Inferior parietal cortex (tissue), 1 donor: Measurements from ENCODE around the gene IGSF10.

Source experiments
- DNase-seq: peaks from one replicate; pipeline ENCODE4 v3.0.0-alpha.2; 2016; ENCODE audit errors: extremely low spot score

IGSF10 gene

DNA sequence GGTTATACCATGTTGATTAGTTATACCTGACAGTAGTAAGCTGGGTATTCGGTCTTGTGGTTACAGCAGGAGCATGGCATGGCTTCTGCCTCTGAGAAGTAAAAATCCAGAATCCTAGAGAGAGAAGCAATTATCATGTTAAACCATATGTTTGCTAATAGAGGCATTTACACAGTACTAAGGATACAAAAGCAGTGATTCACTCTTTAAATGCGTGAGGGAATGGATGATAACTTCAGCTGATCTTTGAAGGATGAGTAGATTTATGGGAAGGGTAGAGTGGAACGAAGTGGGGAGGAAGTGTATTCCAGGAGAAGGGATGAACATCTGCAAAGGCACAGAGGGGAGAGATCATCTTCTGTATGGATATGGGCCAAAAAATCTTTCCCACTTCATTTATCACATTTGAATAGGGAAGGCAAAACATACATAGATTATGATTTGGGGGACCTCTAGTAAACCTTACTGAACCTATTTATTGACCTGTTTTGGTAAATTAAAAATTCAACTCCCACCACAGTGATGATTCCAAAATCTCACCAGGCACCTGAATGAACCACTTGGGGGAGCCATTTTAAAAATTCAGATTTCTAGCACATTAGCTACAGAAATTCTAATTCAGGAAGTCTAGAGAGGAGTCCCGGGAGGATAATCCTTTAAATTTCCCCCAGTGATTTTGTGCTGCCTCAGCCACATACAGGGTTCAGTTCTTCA, 35.1 kb downstream of the IGSF10 start:
- DNase-seq, result no peak

DNA sequence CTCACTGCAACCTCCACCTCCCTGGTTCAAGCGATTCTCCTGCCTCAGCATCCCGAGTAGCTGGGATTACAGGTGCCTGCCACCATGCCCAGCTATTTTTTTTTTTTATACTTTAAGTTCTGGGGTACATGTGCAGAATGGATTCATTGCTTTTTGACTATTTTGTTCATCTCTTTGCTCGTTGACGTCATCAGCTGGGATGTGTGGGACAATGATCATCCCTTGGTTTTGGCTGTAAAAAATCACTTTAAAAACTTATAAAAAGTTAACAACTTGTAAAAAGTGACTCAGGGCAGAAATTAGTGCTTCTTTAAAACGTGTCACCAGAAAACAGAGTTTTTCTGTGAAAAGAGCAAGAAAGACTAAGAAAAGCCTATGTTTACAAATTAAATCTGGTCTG, 37.8 kb downstream of the IGSF10 start:
- no peak for DNase-seq

DNA sequence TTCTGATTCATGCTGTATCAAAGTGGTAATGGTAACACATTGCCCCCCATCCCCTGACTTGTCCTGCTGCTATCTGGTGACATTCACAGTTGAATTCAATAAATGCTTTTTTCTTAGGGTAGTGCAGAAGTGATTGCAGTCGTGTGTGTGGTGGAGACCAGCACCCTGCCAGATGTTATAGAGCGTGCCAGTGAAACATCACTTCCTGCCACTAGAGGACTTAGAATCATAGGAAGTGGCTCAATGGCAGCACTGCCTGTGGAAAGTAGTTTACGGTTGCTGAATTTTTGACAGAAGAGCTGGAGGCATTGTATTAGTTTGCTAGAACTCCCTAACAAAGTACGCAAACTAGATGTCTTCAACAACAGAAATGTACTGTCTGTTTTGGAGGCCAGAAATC, 38.9 kb downstream of the IGSF10 start:
- no peak for DNase-seq

DNA sequence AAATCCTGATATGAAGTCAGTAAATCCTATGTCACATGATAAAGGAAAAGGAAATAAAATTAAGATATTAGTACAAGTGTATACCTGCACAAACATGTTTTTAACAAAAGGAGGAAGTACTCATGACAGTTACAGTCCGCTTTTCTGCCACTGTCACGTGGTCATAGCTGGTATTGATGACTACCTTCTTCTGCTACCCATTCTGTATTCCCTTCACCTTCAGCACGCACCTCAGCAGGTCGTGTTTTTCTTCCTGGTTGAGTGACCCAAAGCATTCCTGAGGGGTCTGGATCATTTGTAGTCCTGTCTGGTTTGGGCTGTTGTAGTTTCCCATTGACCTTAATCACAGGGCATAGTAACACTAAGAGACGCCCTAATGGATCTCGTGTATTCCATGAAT, 41.1 kb downstream of the IGSF10 start:
- DNase-seq, result no peak

DNA sequence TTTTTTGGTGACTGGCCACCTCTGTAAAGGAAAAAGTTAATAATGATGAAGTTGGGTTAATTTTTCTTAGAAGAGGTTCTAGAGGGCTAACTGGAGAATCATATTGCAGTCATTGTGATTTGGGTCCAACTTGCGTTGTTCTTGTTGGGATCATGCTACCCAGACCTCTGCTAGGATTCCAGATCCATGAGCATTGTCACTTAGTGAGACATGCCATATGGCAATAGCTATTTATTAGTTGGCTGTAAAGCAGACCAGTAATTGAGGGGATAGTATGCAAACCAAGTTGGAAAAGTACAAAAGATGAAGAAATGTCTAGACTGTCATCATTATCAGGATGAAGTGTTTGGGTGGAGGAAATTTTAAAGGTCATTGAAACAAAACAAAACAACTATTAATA, 45.6 kb downstream of the IGSF10 start:
- no peak for DNase-seq

DNA sequence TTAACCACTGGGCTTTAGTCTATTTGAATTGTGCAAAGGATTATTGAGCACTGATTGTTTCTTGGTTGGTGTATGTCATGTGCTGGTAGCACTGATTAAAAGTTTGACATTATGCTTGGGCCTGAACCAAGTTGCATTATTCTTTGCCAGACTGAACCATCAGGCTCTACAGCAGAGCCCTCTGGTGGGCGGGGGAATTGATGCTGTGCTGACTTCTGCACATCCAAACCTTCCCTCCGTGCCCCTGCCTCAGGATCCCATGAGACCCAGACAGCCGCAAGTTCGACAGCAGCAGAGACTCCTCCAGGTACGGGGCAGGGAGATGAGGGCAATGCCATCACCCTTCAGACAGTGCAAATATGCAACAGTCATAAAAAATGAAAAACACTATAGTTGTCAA, 47.9 kb downstream of the IGSF10 start:
- DNase-seq, result no peak
